H1 (cell line): ENCODE measurements around the gene LHB. TPM values are rescaled to one million over a fixed set of nuclear protein-coding genes. Genes with fewer than 3 reads are reported as not detected.

Source experiments
- CHD2 ChIP-seq: IDR thresholded peaks from 2 replicates; pipeline ENCODE4 v1.6.1; 2012; ENCODE audit warnings: low read length, improper control_type of control experiment
- ZNF274 ChIP-seq: IDR thresholded peaks from 2 replicates; pipeline ENCODE4 v1.7.0; 2012; ENCODE audit warnings: low read length, borderline replicate concordance; ENCODE audit errors: extremely low read depth
- polyA plus RNA-seq, 7 experiments: library from polyadenylated mRNA; depleted of rRNA in 3 of 7; stranded (reverse) in 5 of 7; unstranded in 2 of 7; fragments of >200 nt in 5 of 7; fragments of 200-250 nt in 2 of 7; gene quantifications; 1 replicate in 5 of 7; 2 replicates in 1 of 7; 4 replicates in 1 of 7; pipeline versions ENCODE4 v1.2.1 to v1.2.3, GENCODE V29; 2011 to 2013; ENCODE audit warnings: missing spikeins in 2 of 7, mixed read lengths in 2 of 7
- total RNA-seq: library from RNA; stranded (reverse); fragmentation: NEBNext Ultra II Directional; extraction: Animal tissue kit (Norgen Biotek cat#: 25700); gene quantifications from 2 replicates; pipeline ENCODE4 v1.2.1, GENCODE V29; 2021

LHB gene
- total and polyA plus RNA-seq, 2 of the 8 experiments (the other 6 are each of a cell fraction or from before 2014, with no cell fraction given), result 0.53 TPM; not detected in 1

- no peak for TF ChIP-seq ZNF274
- no peak for TF ChIP-seq CHD2
Observed at GRCh38 chr19:49004133-49004532, 12.8 kb downstream of the LHB start (continued).
